Measurements from ENCODE around the gene SLC6A16.
A peak's percentile ranks its signal among the peaks of the same experiment; 100 is the strongest.
"Not testable (repeated sequence)": the region's sequence is repeated elsewhere in the genome, so short reads cannot be mapped to it uniquely, and the experiment has no call there.

SLC6A16 gene

GRCh38 chr19:49328741-49329140 lies 3.8 kb upstream of the SLC6A16 start:
- Histone ChIP-seq H3K9ac (ENCODE audit: low read length) (peak overlapping the region; percentile 60), H3K4me1 (ENCODE audit: low read length) (peaks cover 85% of the 10 kb centered on the region), H3K27ac (ENCODE audit: low read length) (peak overlapping the region; percentile 99), H3K4me3 (ENCODE audit: low read length) (peak overlapping the region; percentile 53), H2AFZ (ENCODE audit: low read depth, low read length) (0 out of 2 replicates have a peak overlapping the region, but pooled peaks have one; percentile 4), H3K36me3 (replicated peaks; ENCODE audit: low read depth, low read length) (peaks cover 12% of the 10 kb centered on the region), H3K27me3 (ENCODE audit: low read depth, low read length) (no peaks in the 10 kb centered on the region), H3K79me2 (ENCODE audit: low read length) (peaks cover 30% of the 10 kb centered on the region), H4K20me1 (ENCODE audit: insufficient read depth, low read length) (no peaks in the 10 kb centered on the region), H3K4me2 (ENCODE audit: low read length) (peak overlapping the region; percentile 65), H3K9me3 (ENCODE audit: insufficient read depth, low read length) (peaks cover 8% of the 10 kb centered on the region; the same call in 1 of the 2 replicates)
- TF ChIP-seq EZH2phosphoT487 (IDR thresholded peaks at IDR 0.05; ENCODE audit: low read depth) = no peak

- Histone ChIP-seq H3K36me3 (replicated peaks; ENCODE audit: low read depth, low read length) (peaks cover 16% of the 10 kb centered on the region), H3K9ac (ENCODE audit: low read length) (peak overlapping the region; percentile 60), H3K4me3 (ENCODE audit: low read length) (peak overlapping the region; percentile 53), H4K20me1 (ENCODE audit: insufficient read depth, low read length) (no peaks in the 10 kb centered on the region), H3K27ac (ENCODE audit: low read length) (peak overlapping the region; percentile 99), H3K79me2 (ENCODE audit: low read length) (peaks cover 30% of the 10 kb centered on the region), H3K9me3 (ENCODE audit: insufficient read depth, low read length) (peaks cover 8% of the 10 kb centered on the region; the same call in 1 of the 2 replicates), H3K27me3 (ENCODE audit: low read depth, low read length) (no peaks in the 10 kb centered on the region), H2AFZ (ENCODE audit: low read depth, low read length) (0 out of 2 replicates have a peak overlapping the region, but pooled peaks have one; percentile 4), H3K4me2 (ENCODE audit: low read length) (peak overlapping the region; percentile 65), H3K4me1 (ENCODE audit: low read length) (peaks cover 78% of the 10 kb centered on the region)
- TF ChIP-seq CTCF (IDR thresholded peaks at IDR 0.05; ENCODE audit: low read depth, low read length) (peak; percentile 67), EZH2phosphoT487 (IDR thresholded peaks at IDR 0.05; ENCODE audit: low read depth) (no peak)
These were observed 3.0 kb upstream of the SLC6A16 start for GRCh38 chr19:49327878-49328544.

- Histone ChIP-seq H3K4me2 (ENCODE audit: low read length) (peak overlapping the region; percentile 61), H3K27ac (ENCODE audit: low read length) (peak overlapping the region; percentile 99)
These were observed 1.2 kb upstream of the SLC6A16 start for GRCh38 chr19:49326165-49326704.

GRCh38 chr19:49325756-49326155 lies 765 bp upstream of the SLC6A16 start:
- not testable (repeated sequence) for H3K27me3 ChIP-seq (ENCODE audit: low read depth, low read length); H2AFZ ChIP-seq (ENCODE audit: low read depth, low read length); H3K9me3 ChIP-seq (ENCODE audit: insufficient read depth, low read length); H4K20me1 ChIP-seq (ENCODE audit: insufficient read depth, low read length); H3K4me3 ChIP-seq (ENCODE audit: low read length)
- Histone ChIP-seq H3K9ac (ENCODE audit: low read length) (peak overlapping the region; percentile 26; the same call in 1 of the 2 replicates), H3K27ac (ENCODE audit: low read length) (peak overlapping the region; percentile 99), H3K4me1 (ENCODE audit: low read length) (peaks cover 56% of the 10 kb centered on the region), H3K79me2 (ENCODE audit: low read length) (peaks cover 16% of the 10 kb centered on the region), H3K36me3 (replicated peaks; ENCODE audit: low read depth, low read length) (peaks cover 24% of the 10 kb centered on the region), H3K4me2 (ENCODE audit: low read length) (peak overlapping the region; percentile 61)

More at GRCh38 chr19:49326165-49326704, 1.2 kb upstream of the SLC6A16 start:
- H3K4me1 ChIP-seq (ENCODE audit: low read length) = peaks cover 60% of the 10 kb centered on the region
- peak overlapping the region; percentile 33 for H3K4me3 ChIP-seq (ENCODE audit: low read length)
- no peaks in the 10 kb centered on the region for H3K27me3 ChIP-seq (ENCODE audit: low read depth, low read length)
- H3K9ac ChIP-seq (ENCODE audit: low read length) = peak overlapping the region; percentile 60; the same call in 1 of the 2 replicates
- no peak overlapping the region for H2AFZ ChIP-seq (ENCODE audit: low read depth, low read length)
- peaks cover 23% of the 10 kb centered on the region for H3K36me3 ChIP-seq (replicated peaks; ENCODE audit: low read depth, low read length)
- no peak for TF ChIP-seq CTCF (IDR thresholded peaks at IDR 0.05; ENCODE audit: low read depth, low read length)
- no peak for TF ChIP-seq EZH2phosphoT487 (IDR thresholded peaks at IDR 0.05; ENCODE audit: low read depth)
- peaks cover 19% of the 10 kb centered on the region for H3K79me2 ChIP-seq (ENCODE audit: low read length)
- peaks cover 8% of the 10 kb centered on the region; the same call in 1 of the 2 replicates for H3K9me3 ChIP-seq (ENCODE audit: insufficient read depth, low read length)
- no peaks in the 10 kb centered on the region for H4K20me1 ChIP-seq (ENCODE audit: insufficient read depth, low read length)

- H3K4me2 ChIP-seq (ENCODE audit: low read length) = no peak overlapping the region
- no peaks in the 10 kb centered on the region for H3K27me3 ChIP-seq (ENCODE audit: low read depth, low read length)
- no peak overlapping the region for H3K9ac ChIP-seq (ENCODE audit: low read length)
- H2AFZ ChIP-seq (ENCODE audit: low read depth, low read length) = no peak overlapping the region
- peaks cover 10% of the 10 kb centered on the region for H3K9me3 ChIP-seq (ENCODE audit: insufficient read depth, low read length)
- no peaks in the 10 kb centered on the region for H3K79me2 ChIP-seq (ENCODE audit: low read length)
- no peak overlapping the region for H3K27ac ChIP-seq (ENCODE audit: low read length)
- TF ChIP-seq CTCF (IDR thresholded peaks at IDR 0.05; ENCODE audit: low read depth, low read length) (no peak), EZH2phosphoT487 (IDR thresholded peaks at IDR 0.05; ENCODE audit: low read depth) (no peak)
- H3K36me3 ChIP-seq (replicated peaks; ENCODE audit: low read depth, low read length) = peaks cover 25% of the 10 kb centered on the region
- no peak overlapping the region for H3K4me3 ChIP-seq (ENCODE audit: low read length)
- H3K4me1 ChIP-seq (ENCODE audit: low read length) = no peaks in the 10 kb centered on the region
- no peaks in the 10 kb centered on the region for H4K20me1 ChIP-seq (ENCODE audit: insufficient read depth, low read length)
These were observed 6.7 kb downstream of the SLC6A16 start for GRCh38 chr19:49318296-49318695.
